ENCODE results near the gene TNFRSF4.

The TNFRSF4 gene

DNA sequence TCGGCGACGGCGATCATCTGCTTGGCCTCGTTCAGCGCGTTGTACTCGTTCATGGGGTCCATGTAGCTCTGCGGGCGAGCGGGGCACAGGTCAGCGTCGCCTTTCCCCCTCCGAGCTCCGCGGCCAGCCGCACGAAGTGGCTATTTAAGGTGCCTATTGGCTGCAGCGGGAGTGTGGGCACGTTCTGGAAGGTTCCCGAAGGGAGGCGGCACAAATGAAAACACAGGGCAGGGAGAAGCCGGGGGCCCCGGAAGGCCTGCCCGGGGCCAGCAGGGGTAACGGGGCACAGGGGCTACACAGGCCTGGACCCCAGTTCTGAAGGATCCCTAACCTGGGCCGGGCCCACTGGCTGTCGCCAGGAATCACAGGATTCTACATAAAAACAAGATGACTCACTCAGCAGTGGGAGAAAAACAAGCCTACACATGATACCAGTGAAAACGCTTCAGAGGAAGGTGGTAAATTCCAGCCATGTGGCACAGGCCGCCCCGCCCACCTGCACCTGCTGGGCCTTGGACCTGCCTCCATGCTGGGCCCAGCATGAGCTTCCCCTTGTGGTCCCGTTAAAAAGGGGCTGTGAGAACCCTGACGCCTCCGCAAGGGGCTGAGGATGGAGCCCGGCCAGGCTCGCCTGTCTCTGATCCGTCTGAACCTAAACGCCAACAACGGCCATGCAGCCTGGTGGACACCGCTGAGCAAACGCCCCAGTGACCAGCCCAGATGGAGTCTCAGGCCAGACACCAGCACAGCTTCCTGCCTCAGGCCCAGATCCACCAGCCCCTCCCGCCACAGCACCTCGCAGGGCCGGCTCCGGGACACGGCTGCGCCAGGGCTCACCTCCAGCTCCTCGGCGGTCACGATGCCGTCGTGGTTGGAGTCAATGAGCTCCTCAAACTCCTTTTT is 3.9 kb upstream of the TNFRSF4 start:
- DNase-seq (ENCODE audit: low read depth in 2 of 2), result no peak

DNA sequence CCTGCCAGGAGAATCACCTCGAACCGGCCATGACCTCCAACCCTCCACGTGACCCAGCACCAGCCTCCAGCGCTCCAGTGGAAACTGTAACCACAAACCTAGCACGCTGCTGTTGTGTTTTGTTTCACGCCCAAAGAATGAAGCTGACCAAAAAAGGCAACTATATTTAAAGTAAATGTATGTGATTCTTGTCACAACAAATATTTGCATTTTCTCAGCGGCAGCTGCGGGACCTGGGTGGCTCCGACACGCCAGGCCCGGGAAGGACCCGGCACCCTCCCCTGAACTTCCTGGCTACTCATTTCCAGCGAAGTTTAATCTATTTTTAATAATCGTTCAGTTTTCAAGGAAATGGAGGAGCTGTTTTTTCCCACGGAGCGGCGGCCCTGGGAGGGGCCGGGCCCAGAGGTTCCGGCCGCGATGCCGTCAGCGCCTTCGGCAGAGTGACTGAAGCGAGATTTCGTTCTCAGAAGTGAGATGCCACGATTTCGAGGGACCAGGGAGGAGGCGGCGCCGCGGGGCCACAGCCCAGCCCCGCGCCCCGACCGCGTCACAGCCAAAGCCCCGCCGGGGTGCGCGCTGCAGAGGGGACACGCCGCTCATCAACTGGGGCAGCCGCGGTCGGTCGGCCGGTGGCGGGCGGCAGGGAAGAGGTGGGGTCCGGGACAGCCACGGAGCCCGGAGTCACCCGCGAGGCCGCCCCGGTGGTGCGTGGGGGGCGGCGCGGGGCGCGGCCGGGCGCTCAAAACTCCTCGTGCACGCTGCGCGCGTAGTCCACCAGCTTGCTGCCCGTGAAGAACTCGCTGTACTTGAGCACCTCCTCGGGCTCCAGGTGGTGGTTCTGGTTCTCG is 3.0 kb upstream of the TNFRSF4 start:
- DNase-seq (ENCODE audit: low read depth in 2 of 2), result no peak

DNA sequence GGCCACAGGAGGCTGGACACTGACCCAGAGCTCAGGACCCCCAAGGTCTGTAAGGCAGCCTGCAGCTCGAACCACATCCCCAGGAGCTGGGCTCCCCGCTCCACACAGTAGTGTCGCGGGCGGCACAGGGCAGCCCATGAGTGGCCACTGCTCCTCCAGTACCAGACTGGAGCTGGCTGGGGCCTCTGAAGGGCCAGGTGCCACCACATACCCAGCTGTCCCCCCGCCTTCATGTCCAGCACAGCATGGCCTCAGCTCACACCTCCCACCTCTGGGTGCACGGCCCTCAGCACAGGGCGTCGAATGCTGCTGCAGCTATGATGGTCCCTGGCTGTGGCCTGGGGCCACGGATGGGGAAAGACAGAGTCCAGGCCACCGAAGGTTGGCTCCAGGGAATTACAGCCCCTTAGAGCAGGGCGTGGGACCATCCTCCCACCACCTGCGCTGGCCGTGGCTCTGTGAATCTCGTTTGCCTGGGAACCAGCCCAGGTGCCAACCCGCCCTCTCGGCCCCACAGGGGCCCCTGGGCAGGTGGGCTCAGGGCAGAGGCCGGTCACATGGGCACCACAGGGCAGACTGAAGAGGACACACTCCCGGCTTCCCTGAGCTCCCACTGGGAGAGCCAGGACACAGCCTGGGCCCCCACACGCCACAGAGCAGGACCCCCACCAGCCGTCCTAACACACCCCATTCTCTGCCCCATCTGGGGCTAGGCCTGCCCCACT is 2.1 kb upstream of the TNFRSF4 start:
- no peak for DNase-seq (ENCODE audit: low read depth in 2 of 2)

DNA sequence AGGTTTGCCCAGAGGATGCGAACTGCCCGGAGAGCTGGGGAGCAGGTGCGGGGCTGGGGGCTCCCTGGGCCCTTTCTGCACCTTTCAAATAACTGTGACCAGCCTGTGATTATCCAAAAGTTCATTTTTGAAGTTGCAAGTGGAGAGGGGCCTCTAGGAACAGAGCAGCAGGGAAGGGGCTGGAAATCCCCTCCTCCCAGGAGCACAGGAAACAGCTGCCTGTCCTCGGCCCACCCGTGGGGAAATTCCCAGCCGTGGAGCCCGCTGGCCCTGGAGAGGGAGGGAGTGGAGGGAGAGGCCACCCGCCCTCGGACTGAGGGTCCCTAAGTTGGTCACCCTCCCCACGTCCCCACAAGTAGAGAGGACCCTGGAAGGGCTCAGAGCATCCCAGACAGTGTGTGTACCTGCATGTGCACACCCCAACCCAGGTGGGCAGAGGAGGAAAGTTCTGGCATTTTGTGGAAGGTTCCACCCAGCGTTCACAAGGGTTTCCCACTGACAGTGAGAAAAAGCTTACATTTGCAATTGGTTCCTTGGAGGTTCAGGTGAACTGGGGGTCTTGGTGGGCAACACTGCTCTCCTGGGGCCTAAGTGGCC is 1.2 kb upstream of the TNFRSF4 start:
- DNase-seq (ENCODE audit: low read depth in 2 of 2), result no peak

GRCh38 chr1:1212780-1213344 is 1.1 kb downstream of the TNFRSF4 start:
- no peak for DNase-seq (ENCODE audit: low read depth in 2 of 2)

DNA sequence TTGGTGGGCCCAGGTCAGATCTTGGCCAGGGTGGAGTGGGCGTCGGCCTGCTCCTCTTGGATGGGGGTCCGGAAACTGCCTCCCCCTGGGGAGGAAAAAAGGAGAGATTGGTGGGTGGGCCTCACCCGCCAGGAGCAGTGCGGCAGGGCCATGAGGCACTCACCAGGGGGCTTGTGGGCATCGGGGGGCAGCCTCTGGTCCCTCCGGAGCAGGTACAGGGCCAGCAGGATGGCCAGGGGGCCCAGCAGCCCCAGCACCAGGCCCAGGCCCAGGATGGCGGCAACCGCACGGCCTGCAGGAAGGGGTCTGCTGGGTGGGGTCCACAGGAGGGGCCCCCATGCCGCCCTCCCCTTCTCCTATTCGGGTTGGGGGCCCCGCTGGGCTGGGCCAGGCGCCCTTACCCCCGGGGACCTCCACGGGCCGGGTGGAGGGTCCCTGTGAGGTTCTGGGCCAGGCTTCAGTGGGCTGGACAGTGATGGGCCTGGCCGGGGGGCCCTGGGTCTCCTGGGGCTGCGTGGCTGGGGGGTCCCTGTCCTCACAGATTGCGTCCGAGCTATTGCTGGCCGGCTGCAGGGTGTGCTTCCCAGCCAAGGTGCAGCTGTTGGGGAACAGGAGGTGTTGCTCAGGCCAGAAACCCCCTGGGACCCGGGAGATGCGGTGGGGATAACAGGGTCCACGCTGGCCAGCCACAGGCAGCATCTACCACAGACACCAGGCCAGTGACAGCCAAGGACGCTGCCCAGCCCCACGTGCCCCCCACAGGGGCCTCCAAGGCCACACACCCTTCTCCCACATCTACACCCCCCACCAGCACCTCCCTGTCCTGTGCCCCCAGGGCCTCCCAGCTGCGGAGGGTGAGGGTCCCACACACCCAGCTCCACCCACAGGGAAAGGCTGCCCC is 2.2 kb downstream of the TNFRSF4 start:
- no peak for DNase-seq (ENCODE audit: low read depth in 2 of 2)

DNA sequence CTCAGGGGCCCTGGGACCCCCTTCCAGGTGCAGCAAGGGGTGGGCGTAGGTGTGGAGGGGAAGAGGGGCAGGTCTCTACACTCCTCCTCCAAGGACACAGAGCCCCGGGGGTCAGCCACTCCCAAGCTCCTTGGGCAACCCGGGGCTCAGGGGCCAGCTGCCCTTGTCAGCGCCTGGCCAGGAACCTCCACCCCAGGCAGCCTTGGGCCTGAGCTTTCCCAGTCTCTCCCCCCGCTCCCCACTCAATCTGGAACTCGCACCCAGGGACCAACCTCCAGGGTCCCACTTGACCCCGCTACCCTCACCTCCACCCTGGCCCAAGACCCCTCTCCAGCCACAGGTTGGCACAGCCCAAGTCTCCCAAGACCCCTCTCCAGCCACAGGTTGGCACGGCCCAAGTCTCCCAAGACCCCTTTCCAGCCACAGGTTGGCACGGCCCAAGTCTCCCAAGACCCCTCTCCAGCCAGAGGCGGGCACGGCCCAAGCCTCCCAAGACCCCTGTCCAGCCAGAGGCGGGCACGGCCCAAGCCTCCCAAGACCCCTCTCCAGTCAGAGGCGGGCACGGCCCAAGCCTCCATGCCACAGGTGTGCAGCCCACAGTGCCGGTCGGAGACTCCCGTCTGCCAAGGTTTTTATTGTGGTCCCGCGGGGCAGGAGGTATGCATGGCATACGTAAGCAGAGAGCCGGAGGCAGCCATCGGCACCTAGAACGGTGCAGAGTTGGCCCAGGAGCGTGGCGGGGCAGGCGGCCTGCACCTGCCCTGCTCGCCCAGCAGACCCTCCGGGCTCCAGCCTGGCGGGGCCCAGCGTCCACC is 3.0 kb downstream of the TNFRSF4 start:
- DNase-seq (ENCODE audit: low read depth in 2 of 2), result no peak

DNA sequence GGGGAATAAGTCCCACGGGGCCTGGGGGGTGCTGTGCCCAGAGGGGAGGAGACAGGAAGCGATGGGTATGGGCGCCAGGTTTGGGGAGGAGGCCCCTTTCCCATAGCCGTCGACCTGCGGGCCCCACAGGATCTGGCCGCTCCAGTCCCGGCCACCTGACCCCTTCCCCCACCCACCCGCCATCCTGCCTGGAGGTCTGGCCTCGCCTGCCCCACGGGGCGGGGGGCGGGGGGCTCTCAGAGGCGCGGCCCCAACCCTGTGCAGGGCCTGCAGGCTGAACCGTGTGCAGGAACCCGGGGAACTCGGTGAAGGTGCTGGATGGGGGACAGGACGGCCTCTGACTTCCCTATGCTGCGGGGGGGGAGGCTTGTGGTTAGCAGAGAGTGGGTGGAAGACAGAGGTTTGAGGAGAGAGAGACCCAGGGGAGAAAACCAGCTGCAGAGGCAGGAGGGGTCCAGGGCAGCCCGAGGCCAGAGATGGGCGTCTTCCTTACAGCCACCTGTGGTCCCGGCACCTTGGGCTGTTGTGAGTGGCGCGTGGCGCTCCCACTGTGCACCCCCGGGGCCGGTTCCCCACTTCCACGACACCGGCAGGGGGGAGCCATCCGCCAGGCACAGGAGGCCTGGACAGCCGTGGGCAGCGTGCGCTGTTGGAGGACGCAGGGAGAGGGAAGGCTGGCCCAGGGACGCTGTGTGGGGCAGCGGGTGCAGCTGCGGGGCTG is 5.1 kb downstream of the TNFRSF4 start:
- DNase-seq (ENCODE audit: low read depth in 2 of 2), result peak in 1 of 2 experiments; percentile 2

DNA sequence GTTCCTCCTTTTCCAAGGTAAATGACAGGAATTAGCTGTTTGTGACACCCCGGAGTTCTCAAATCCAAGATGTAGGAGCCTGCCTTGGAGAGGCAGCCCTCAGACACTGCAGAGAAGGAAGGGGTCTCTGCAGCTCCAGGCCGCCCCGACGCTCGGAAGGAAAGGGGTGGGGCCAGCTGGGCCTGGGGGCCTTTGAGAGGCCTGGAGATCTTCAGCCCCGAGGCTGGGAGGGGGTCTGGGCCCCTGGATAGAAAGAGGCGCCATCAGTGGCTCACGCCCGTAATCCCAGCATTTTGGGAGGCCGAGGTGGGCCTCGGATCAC is 6.4 kb downstream of the TNFRSF4 start:
- no peak for DNase-seq (ENCODE audit: low read depth in 2 of 2)

- DNase-seq (ENCODE audit: low read depth in 2 of 2), result no peak
Observed at GRCh38 chr1:1206966-1207531, 6.9 kb downstream of the TNFRSF4 start.

- DNase-seq (ENCODE audit: low read depth in 2 of 2), result no peak
Observed at GRCh38 chr1:1206376-1206965, 7.5 kb downstream of the TNFRSF4 start, which contains the start of gene TNFRSF18. Gene TNFRSF18 (minus strand): TSS chr1:1206592. CDS start chr1:1206571, 21 bp downstream.

- no peak for DNase-seq (ENCODE audit: low read depth in 2 of 2)
Observed at GRCh38 chr1:1205769-1206375, 8.1 kb downstream of the TNFRSF4 start.

DNA sequence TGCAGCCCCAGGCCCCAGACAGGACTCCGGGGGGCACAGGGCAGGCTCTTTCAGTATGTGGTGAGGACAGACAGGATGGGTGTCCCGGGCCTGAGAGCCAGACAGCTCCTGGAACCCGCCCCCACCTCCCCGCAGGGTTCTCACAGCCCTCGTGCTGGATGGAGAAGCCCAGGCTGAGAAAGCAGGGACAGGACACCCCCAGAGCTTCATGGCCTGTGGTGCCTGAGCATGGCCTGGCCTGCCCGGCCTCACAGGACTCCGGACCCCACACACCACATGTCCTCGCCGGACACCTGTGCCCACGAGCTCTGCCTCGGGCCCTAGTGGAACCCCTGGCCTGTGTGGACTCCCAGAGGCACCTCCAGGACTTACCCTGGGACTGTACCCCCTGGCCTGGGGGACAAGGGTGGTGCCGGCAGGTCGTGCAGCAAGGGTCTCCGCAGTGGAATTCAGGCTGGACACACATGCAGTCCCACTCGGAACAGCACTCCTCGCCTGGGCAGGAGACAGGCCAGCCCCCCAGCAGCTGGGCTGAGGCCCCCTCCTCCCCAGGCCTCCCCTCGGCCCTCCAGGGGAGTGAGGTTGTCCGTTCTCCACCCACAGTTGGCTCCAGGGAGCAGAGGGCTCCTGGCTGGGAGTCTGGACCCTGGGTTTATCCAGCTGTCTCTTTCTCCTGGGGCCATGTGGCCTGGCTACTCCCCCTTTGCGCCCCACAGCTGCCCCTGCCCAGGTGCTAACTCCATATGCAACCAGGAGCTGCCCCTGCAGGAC is 8.8 kb downstream of the TNFRSF4 start:
- DNase-seq (ENCODE audit: low read depth in 2 of 2), result no peak

DNA sequence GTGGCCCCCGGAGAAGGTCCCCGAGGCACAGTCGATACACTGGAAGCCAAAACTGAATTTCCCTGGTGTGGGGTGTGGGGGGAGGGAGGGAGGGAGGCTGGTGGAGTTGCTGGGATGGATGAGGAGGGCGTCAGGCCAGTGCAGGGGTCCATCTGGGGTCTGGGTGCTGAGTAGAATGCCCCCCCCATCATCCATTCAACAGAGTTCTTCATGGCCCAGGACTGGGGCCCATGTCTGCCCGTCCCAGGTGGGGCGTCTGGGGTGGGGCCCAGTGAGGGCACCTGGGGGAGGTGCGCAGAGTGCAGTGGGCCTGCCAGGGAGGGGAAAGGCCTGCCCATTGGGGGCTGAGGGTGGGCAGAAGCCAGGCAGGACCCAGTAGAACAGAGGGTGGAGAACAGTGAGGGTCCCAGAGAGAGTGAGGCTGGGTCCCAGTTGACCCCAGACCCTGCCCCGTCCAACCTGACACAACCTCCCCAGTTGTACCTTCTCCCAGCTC is 9.5 kb downstream of the TNFRSF4 start:
- DNase-seq (ENCODE audit: low read depth in 2 of 2), result no peak

DNA sequence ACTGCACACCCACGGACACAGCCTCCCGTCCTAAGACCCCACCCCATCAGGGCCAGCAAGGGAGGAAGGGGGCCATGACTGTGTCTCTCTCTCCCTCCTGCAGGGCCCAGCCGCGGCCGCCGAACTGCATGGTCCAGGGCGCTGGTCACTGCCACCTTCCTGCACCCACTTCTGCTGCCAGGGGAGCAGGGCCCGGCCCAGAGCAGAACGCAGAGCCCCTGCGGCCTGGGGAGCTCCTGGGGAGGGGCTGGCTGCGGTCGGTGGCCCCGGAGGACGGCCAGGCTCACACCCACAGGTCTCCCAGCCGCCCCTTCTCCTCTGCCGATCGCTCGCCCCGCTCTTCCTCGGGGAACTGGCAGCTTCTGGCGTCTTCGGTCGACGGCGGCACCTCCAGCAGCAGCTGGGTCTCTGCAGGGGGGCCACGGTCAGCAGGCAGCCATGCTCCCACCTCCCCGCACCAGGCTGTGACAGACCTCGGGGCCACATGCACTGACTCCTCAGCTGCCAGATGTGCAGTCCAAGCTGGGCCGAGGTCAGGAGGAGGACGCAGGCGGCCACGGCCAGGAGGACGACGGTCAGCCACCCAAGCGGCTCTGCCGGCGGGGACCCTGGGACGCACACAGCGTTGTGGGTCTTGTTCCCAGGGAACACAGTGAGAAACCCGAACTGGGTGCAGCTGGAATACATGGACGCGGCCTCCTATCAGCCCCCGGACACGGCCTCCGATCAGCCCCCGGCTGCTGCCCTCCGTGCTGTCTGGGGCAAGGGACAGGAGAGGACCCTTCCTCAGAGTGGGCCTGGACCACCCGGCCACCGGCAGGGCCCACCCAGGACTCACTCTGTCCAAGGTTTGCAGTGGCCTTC is 10.2 kb downstream of the TNFRSF4 start:
- DNase-seq (ENCODE audit: low read depth in 2 of 2), result no peak
